ENCODE data around the gene APOA4.

APOA4 gene

GRCh38 chr11:116829525-116830183, 6.5 kb upstream of the APOA4 start, which contains the start of gene APOC3:
TSS of gene APOC3 (plus strand) at chr11:116829907. CDS start at chr11:116830583, 676 bp downstream.
- ChIA-PET CTCF (interaction anchor here (0.6 kb wide), 1 partner anchor 36 kb away, joined by 3 read pairs; no protein-coding TSS in a partner anchor), POLR2A (ENCODE audit: low non-redundant PET) (no interaction called here)
- no peak within 1 kb of the TSS for H3K27ac ChIP-seq
- DNase-seq (ENCODE audit: low spot score): no peak
- no peak for TF ChIP-seq CTCF (conservative IDR thresholded peaks at IDR 0.05; ENCODE audit: low read depth)

DNA sequence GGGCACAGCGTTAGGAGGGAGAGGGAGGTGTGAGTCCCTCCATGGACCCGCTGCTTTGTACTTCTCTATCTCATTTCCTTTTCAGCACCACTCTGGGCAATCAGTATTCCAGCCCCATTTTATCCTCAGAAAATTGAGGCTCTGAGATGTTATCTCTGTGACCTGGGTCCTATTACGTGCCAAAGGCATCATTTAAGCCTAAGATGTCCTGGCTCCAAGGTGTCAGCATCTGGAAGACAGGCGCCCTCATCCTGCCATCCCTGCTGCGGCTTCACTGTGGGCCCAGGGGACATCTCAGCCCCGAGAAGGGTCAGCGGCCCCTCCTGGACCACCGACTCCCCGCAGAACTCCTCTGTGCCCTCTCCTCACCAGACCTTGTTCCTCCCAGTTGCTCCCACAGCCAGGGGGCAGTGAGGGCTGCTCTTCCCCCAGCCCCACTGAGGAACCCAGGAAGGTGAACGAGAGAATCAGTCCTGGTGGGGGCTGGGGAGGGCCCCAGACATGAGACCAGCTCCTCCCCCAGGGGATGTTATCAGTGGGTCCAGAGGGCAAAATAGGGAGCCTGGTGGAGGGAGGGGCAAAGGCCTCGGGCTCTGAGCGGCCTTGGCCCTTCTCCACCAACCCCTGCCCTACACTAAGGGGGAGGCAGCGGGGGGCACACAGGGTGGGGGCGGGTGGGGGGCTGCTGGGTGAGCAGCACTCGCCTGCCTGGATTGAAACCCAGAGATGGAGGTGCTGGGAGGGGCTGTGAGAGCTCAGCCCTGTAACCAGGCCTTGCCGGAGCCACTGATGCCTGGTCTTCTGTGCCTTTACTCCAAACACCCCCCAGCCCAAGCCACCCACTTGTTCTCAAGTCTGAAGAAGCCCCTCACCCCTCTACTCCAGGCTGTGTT, 5.8 kb upstream of the APOA4 start:
- CTCF ChIA-PET: no interaction called here
- POLR2A ChIA-PET (ENCODE audit: low non-redundant PET): no interaction called here
- TF ChIP-seq CTCF (conservative IDR thresholded peaks at IDR 0.05; ENCODE audit: low read depth): no peak
- no peak for DNase-seq (ENCODE audit: low spot score)
- no peak overlapping the region for H3K27ac ChIP-seq

DNA sequence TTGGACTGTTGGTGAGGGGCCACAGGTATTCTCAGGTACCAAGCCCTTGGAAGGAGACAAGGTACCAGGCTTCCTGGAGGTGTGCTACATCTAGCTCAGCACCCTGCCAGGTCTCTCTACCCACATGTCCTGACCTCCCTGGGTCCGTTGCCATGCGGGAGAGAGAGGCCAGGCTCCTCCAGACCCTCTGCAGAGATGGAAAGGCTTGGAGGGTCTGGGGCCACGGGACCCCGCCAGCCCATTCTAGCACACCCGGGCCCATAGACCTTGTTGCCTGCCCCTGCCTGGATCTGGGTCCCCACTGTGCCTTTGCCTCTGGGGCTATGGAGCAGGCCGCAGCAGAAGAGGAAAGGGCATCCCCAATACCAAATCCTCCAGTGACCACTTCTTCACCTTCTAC, 4.4 kb upstream of the APOA4 start:
- DNase-seq (ENCODE audit: low spot score): no peak
- ChIA-PET POLR2A (ENCODE audit: low non-redundant PET) (no interaction called here), CTCF (interaction anchor here (1.0 kb wide), 1 partner anchor 8 kb away, joined by 3 read pairs; no protein-coding TSS in a partner anchor)
- no peak overlapping the region for H3K27ac ChIP-seq
- TF ChIP-seq CTCF (conservative IDR thresholded peaks at IDR 0.05; ENCODE audit: low read depth): no peak

DNA sequence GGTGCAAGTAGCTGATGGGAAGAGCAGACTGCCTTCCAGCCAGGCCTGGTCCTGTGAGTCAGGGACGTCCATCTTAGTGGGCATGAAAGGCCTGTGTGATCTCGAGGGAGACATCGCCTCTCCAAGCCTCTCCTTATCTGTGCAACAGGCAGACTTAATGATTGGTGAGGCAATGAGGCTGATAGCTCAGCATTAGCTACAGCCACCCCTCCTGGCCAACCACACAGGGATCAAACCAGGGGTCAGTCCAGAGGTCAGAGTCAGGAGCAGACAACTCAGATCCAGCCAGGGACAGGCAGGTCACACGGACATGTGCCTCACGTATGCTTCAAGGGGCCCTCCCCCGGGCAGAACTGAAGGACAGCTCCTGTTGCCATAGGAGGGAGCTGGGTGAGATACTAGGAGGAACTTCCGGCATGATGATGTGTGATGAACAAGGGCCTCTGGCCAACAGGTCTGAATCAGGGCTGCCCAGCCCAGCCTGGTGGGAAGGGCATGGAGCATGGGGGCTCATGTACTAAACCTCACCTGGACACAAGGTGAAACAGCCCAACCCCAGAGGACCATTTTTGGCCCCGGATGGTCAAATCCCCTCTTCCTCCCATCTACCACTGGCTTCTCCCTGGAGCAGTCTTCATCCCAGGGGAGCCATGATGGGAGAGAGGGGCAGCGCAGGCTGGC, 3.8 kb upstream of the APOA4 start:
- no peak for DNase-seq (ENCODE audit: low spot score)
- ChIA-PET POLR2A (ENCODE audit: low non-redundant PET) (no interaction called here), CTCF (interaction anchor here (1.0 kb wide), 1 partner anchor 9 kb away, joined by 3 read pairs; no protein-coding TSS in a partner anchor)
- TF ChIP-seq CTCF (conservative IDR thresholded peaks at IDR 0.05; ENCODE audit: low read depth): no peak
- no peak overlapping the region for H3K27ac ChIP-seq

DNA sequence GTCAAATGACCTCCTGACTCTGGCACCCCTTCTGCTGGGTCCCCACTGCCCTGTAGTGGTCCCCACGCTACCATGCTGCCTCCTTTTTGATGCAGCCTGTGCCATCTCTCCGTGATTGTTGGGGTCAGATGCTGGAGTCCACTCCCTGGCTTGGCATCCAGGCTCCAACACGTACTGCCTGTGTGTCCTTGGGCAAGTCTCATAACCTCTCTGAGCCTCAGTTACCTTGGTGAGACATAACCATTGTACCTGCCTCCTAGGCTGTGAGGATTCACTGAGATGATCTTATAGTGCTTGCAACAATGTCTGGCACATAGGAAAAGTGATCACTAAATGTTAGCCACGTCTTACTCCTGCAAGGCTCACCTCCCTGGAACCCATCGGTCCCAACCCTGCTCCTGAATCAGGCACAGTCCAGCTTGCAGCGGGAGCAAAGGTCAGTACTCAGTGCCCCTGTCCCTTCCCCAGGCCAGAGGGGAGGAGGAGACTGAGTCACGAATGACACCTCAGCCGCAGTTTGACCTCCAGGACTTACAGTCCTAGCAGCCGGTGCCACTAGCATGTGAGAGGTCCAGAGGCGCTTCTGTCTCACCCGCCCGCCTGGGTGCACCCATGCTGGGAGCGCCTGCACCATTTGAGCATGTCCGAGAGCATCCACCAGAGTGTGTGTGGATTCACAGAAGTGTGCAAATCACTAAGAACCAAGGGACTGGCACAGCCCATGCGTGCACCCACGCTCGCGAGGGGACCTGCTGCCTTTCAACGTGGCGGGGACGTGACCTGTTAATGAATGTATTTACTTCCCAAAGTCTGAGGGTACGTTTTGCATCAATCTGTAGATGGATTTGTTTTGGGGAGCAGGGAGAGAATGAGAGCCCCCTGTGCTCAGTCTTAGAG, 3.0 kb upstream of the APOA4 start:
- CTCF ChIA-PET: interaction anchor here (1.0 kb wide), 1 partner anchor 10 kb away, joined by 3 read pairs; no protein-coding TSS in a partner anchor
- H3K27ac ChIP-seq: no peak overlapping the region
- no peak for DNase-seq (ENCODE audit: low spot score)
- POLR2A ChIA-PET (ENCODE audit: low non-redundant PET): no interaction called here
- no peak for TF ChIP-seq CTCF (conservative IDR thresholded peaks at IDR 0.05; ENCODE audit: low read depth)
